Measurements from ENCODE around the gene GTF2A1.

Gene GTF2A1

DNA sequence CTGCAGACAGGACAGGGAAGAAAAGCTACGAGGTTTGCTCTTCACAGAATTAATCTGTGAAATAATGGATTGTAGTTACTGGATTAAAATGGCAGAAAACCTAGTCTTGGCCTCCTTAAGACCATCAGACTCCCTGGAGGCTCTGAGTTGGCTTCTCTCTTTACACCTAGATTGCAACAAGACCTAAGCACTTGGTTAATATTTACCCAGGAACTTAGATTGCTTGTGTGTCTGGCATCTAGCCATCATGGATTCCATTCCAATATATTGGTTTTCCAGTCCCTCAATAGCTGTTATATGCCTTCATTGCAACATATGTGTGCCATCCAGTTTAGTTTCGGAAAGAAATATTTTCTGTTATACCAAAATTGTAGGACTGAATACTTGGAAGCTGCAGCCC, 1.9 kb upstream of the GTF2A1 start:
- Histone ChIP-seq H3K23ac (ENCODE audit: low read length) (no peak overlapping the region), H2AK5ac (ENCODE audit: low read length) (no peak overlapping the region), H3K9me3 (ENCODE audit: insufficient read depth, low read depth, low read length) (no peaks in the 10 kb centered on the region), H4K12ac (ENCODE audit: low read depth, low read length) (no peak overlapping the region), H2AFZ (ENCODE audit: insufficient read depth, low read length, poor library complexity) (no peak overlapping the region), H3K4ac (ENCODE audit: low read depth, low read length) (no peak overlapping the region), H3K18ac (ENCODE audit: low read length) (no peak overlapping the region), H3K4me3 (ENCODE audit: low read depth, low read length) (no peak overlapping the region), H2BK5ac (ENCODE audit: low read depth, low read length, poor library complexity) (no peak overlapping the region), H3K27ac (ENCODE audit: low read depth, low read length) (no peak overlapping the region), H3K4me1 (ENCODE audit: control insufficient read depth in 1 of 2, insufficient read depth in 2 of 2, low read length in 2 of 2) (no peaks in the 10 kb centered on the region), H4K91ac (ENCODE audit: low read depth, low read length) (no peak overlapping the region), H3K36me3 (ENCODE audit: control insufficient read depth in 1 of 2, insufficient read depth in 2 of 2, low read length in 2 of 2) (no peaks in the 10 kb centered on the region), H3K79me1 (ENCODE audit: low read length) (peaks cover 19% of the 10 kb centered on the region), H3K9ac (ENCODE audit: low read length) (no peak overlapping the region), H2BK120ac (ENCODE audit: insufficient read depth, low read length, poor library complexity) (no peak overlapping the region), H3K79me2 (ENCODE audit: control insufficient read depth, insufficient read depth, low read length, poor library complexity) (peaks cover 7% of the 10 kb centered on the region), H3K14ac (ENCODE audit: low read length) (no peak overlapping the region), H4K8ac (ENCODE audit: low read depth, low read length) (no peak overlapping the region), H3K27me3 (ENCODE audit: insufficient read depth, low read length) (no peaks in the 10 kb centered on the region), H2BK12ac (ENCODE audit: low read length) (no peak overlapping the region), H3K4me2 (ENCODE audit: low read length) (no peak overlapping the region)
- DNase-seq = no peak
- no CpG with 5 or more reads among the region's 2 CpGs for WGBS (ENCODE audit: extremely low coverage, insufficient coverage, insufficient read length)

DNA sequence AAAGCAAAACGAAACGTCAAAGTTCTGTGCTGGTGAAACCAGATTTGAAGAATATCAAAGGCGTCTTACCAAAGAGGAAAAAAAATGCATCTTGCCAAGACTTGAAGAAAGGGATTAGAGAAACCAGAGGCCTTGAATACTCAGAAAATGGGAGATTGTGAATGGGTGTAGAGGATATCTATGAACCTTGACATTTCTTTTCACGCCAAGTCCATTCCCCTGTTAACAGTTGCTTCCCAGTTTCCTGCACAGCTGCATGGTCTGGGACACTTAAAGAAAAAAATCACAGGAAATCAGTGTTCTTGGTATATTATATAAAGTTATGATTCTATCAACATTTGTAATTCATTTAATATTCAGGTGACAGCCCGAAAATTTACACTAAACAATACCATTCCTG, 1.4 kb upstream of the GTF2A1 start:
- no peak for DNase-seq
- H3K9ac ChIP-seq (ENCODE audit: low read length) = no peak overlapping the region
- H4K91ac ChIP-seq (ENCODE audit: low read depth, low read length) = no peak overlapping the region
- no peak overlapping the region for H4K12ac ChIP-seq (ENCODE audit: low read depth, low read length)
- no peak overlapping the region for H2BK12ac ChIP-seq (ENCODE audit: low read length)
- no peak overlapping the region for H3K14ac ChIP-seq (ENCODE audit: low read length)
- no peaks in the 10 kb centered on the region for H3K4me1 ChIP-seq (ENCODE audit: control insufficient read depth in 1 of 2, insufficient read depth in 2 of 2, low read length in 2 of 2)
- H3K36me3 ChIP-seq (ENCODE audit: control insufficient read depth in 1 of 2, insufficient read depth in 2 of 2, low read length in 2 of 2) = no peaks in the 10 kb centered on the region
- no peak overlapping the region for H3K4me3 ChIP-seq (ENCODE audit: low read depth, low read length)
- H3K4me2 ChIP-seq (ENCODE audit: low read length) = peak overlapping the region; percentile 66
- H3K27ac ChIP-seq (ENCODE audit: low read depth, low read length) = peak overlapping the region; percentile 100
- H2BK5ac ChIP-seq (ENCODE audit: low read depth, low read length, poor library complexity) = no peak overlapping the region
- no peak overlapping the region for H2AFZ ChIP-seq (ENCODE audit: insufficient read depth, low read length, poor library complexity)
- no peak overlapping the region for H3K4ac ChIP-seq (ENCODE audit: low read depth, low read length)
- no CpG with 5 or more reads among the region's 5 CpGs for WGBS (ENCODE audit: extremely low coverage, insufficient coverage, insufficient read length)
- no peak overlapping the region for H3K23ac ChIP-seq (ENCODE audit: low read length)
- H3K79me1 ChIP-seq (ENCODE audit: low read length) = peaks cover 19% of the 10 kb centered on the region
- H3K79me2 ChIP-seq (ENCODE audit: control insufficient read depth, insufficient read depth, low read length, poor library complexity) = peaks cover 9% of the 10 kb centered on the region
- H3K9me3 ChIP-seq (ENCODE audit: insufficient read depth, low read depth, low read length) = no peaks in the 10 kb centered on the region
- no peak overlapping the region for H3K18ac ChIP-seq (ENCODE audit: low read length)
- no peak overlapping the region for H2AK5ac ChIP-seq (ENCODE audit: low read length)
- H3K27me3 ChIP-seq (ENCODE audit: insufficient read depth, low read length) = no peaks in the 10 kb centered on the region
- H4K8ac ChIP-seq (ENCODE audit: low read depth, low read length) = peak overlapping the region; percentile 82
- H2BK120ac ChIP-seq (ENCODE audit: insufficient read depth, low read length, poor library complexity) = no peak overlapping the region

- Histone ChIP-seq H4K91ac (ENCODE audit: low read depth, low read length) (peak overlapping the region; percentile 96), H3K27me3 (ENCODE audit: insufficient read depth, low read length) (no peaks in the 10 kb centered on the region), H3K79me2 (ENCODE audit: control insufficient read depth, insufficient read depth, low read length, poor library complexity) (peaks cover 9% of the 10 kb centered on the region), H2BK5ac (ENCODE audit: low read depth, low read length, poor library complexity) (peak overlapping the region; percentile 98), H3K4ac (ENCODE audit: low read depth, low read length) (peak overlapping the region; percentile 30), H3K36me3 (ENCODE audit: control insufficient read depth in 1 of 2, insufficient read depth in 2 of 2, low read length in 2 of 2) (no peaks in the 10 kb centered on the region), H4K12ac (ENCODE audit: low read depth, low read length) (peak overlapping the region; percentile 22), H3K27ac (ENCODE audit: low read depth, low read length) (peak overlapping the region; percentile 100), H3K4me3 (ENCODE audit: low read depth, low read length) (peak overlapping the region; percentile 21), H3K4me1 (ENCODE audit: control insufficient read depth in 1 of 2, insufficient read depth in 2 of 2, low read length in 2 of 2) (no peaks in the 10 kb centered on the region), H3K18ac (ENCODE audit: low read length) (no peak overlapping the region), H3K23ac (ENCODE audit: low read length) (no peak overlapping the region), H2BK12ac (ENCODE audit: low read length) (no peak overlapping the region), H2BK120ac (ENCODE audit: insufficient read depth, low read length, poor library complexity) (peak overlapping the region; percentile 54), H3K9ac (ENCODE audit: low read length) (peak overlapping the region; percentile 77), H3K79me1 (ENCODE audit: low read length) (peaks cover 19% of the 10 kb centered on the region), H2AK5ac (ENCODE audit: low read length) (peak overlapping the region; percentile 9), H2AFZ (ENCODE audit: insufficient read depth, low read length, poor library complexity) (peak overlapping the region; percentile 54), H3K9me3 (ENCODE audit: insufficient read depth, low read depth, low read length) (no peaks in the 10 kb centered on the region), H4K8ac (ENCODE audit: low read depth, low read length) (peak overlapping the region; percentile 82), H3K4me2 (ENCODE audit: low read length) (peak overlapping the region; percentile 66), H3K14ac (ENCODE audit: low read length) (peak overlapping the region; percentile 66)
- no CpG with 5 or more reads among the region's 16 CpGs for WGBS (ENCODE audit: extremely low coverage, insufficient coverage, insufficient read length)
- no peak for DNase-seq
Observed at GRCh38 chr14:81221579-81222102, 882 bp upstream of the GTF2A1 start.

GRCh38 chr14:81220580-81220829, 254 bp downstream of the GTF2A1 start:
- Histone ChIP-seq H3K18ac (ENCODE audit: low read length) (no peak overlapping the region), H3K4ac (ENCODE audit: low read depth, low read length) (peak overlapping the region; percentile 49), H3K9ac (ENCODE audit: low read length) (peak overlapping the region; percentile 81), H3K36me3 (ENCODE audit: control insufficient read depth in 1 of 2, insufficient read depth in 2 of 2, low read length in 2 of 2) (peaks cover 3% of the 10 kb centered on the region in 2 experiments), H4K8ac (ENCODE audit: low read depth, low read length) (peak overlapping the region; percentile 83), H2AFZ (ENCODE audit: insufficient read depth, low read length, poor library complexity) (no peak overlapping the region), H3K14ac (ENCODE audit: low read length) (peak overlapping the region; percentile 72), H2AK5ac (ENCODE audit: low read length) (no peak overlapping the region), H3K79me1 (ENCODE audit: low read length) (peaks cover 19% of the 10 kb centered on the region), H3K79me2 (ENCODE audit: control insufficient read depth, insufficient read depth, low read length, poor library complexity) (peaks cover 9% of the 10 kb centered on the region), H2BK5ac (ENCODE audit: low read depth, low read length, poor library complexity) (peak overlapping the region; percentile 42), H3K4me3 (ENCODE audit: low read depth, low read length) (peak overlapping the region; percentile 76), H3K4me1 (ENCODE audit: control insufficient read depth in 1 of 2, insufficient read depth in 2 of 2, low read length in 2 of 2) (no peaks in the 10 kb centered on the region), H3K27me3 (ENCODE audit: insufficient read depth, low read length) (no peaks in the 10 kb centered on the region), H4K12ac (ENCODE audit: low read depth, low read length) (no peak overlapping the region), H3K23ac (ENCODE audit: low read length) (no peak overlapping the region), H3K27ac (ENCODE audit: low read depth, low read length) (peak overlapping the region; percentile 93), H3K9me3 (ENCODE audit: insufficient read depth, low read depth, low read length) (no peaks in the 10 kb centered on the region), H2BK120ac (ENCODE audit: insufficient read depth, low read length, poor library complexity) (peak overlapping the region; percentile 61), H4K91ac (ENCODE audit: low read depth, low read length) (peak overlapping the region; percentile 26), H2BK12ac (ENCODE audit: low read length) (no peak overlapping the region), H3K4me2 (ENCODE audit: low read length) (peak overlapping the region; percentile 55)
- no CpG with 5 or more reads among the region's 13 CpGs for WGBS (ENCODE audit: extremely low coverage, insufficient coverage, insufficient read length)
- no peak for DNase-seq

Measured in trophoblast cell (in vitro differentiated cells and primary cell).